Dedifferentiated amniotic fluid mesenchymal stem cell (primary cell): ENCODE data around the gene GHRHR.

Experiments
- DNase-seq: peaks from one replicate; pipeline ENCODE4 v3.0.0-alpha.2; 2016; ENCODE audit errors: extremely low spot score

The GHRHR gene

DNA sequence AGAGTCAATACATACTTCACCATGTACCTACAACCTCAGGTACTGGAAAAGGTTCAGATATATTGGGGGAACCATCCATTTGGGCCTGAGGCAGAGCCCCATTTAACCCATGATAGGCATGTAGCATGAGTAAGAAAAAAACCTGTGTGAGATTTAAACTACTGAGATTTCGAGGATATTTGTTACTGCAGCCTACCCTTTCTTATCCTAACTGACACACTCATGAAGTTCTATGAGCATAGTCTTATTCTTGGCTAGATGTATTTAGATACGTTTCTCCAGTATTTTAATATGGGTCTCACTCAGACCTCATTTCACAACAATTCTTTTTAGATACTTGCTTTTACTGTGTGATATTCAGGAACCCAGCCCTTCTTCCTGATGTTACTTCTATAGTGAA lies 39.3 kb downstream of the GHRHR start:
- DNase-seq, result no peak

GRCh38 chr7:31003721-31004120 lies 40.0 kb downstream of the GHRHR start:
- no peak for DNase-seq

DNA sequence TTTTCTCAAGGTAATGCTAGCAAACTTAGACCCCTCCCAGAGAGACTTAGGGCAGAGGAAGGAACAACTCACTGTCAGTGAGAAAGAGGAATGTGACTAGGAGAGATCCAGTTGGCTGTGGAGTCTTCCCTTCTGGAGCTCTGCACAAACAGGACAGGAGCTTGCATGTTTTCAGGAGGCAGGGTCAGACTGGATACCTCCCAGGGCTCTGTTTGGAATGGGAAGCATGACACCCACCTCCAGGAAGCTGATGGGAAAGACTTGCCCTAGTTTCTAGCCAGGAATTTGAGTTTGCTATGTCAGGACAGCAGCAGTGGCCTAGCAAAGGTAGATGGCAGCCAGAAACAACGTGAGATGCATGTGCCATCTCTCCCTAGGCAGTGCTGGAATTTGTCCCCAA lies 40.6 kb downstream of the GHRHR start:
- no peak for DNase-seq

- no peak for DNase-seq
These were observed 43.1 kb downstream of the GHRHR start for GRCh38 chr7:31006857-31007256.

DNA sequence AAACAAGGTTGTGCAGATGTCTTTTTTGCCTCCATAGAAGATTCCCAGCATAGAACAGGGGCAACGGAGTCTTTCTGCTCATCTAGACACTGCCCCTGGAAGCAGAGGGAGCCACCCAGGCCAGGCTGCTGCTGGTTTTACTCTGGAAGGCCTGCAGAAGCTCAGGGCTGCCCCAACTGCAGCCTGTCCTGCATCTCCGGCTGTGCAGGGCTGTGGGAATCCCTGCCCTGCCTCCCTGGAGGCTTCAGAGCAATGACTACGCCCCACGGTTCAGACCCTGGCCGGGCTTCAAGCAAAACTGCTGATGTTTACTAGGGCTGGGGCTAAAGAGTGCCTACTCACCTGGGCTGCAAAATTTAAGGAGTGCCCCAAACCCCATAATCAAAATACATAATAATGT lies 43.9 kb downstream of the GHRHR start:
- no peak for DNase-seq

DNA sequence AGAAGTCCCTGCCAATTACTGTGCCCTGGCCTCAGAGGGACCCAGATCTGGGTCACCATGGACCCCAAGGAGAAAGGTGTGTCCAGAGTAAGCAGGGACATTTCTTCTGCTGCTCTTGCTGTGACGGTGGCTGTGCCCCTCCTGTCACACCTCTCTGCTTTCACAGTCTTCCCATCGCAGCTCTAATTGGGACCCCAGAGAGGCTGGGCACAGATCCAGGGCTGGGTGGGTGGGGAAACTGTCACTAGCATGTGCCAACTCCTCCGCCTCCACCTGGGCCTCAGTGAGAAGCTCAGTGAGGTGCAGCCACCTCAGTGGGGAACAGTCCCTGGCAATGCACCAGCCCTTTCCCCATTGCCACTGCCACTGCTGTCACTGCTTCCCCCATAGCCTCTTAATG lies 51.1 kb downstream of the GHRHR start:
- DNase-seq, result no peak

- no peak for DNase-seq
These were observed 53.4 kb downstream of the GHRHR start for GRCh38 chr7:31017032-31017675.

GRCh38 chr7:31017721-31018120 lies 54.0 kb downstream of the GHRHR start:
- no peak for DNase-seq

GRCh38 chr7:31019509-31019908 lies 55.8 kb downstream of the GHRHR start:
- no peak for DNase-seq

GRCh38 chr7:31020161-31020560 lies 56.4 kb downstream of the GHRHR start:
- DNase-seq, result no peak

- DNase-seq, result no peak
These were observed 56.9 kb downstream of the GHRHR start for GRCh38 chr7:31020652-31021051.

GRCh38 chr7:31022117-31022516 lies 58.4 kb downstream of the GHRHR start:
- DNase-seq, result no peak

- DNase-seq, result no peak
These were observed 59.0 kb downstream of the GHRHR start for GRCh38 chr7:31022726-31023125.

DNA sequence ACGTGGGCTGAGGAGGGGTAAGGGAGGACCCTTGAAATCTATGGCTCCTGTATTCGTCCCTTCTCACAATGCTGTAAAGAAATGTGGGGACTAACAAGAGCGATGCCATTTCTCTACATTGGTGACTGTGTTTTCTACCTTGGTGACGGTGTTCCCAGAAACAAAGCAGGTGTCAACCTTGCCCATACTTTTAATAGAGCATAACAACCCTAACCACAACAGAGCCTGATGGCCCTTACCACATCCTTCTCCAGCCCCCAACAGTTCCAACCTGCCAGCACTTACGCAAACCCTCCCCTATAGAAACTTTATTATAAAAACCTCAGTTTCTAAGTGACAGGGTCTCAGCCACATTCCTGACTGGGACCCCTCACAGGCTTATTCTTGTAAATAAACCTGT lies 60.1 kb downstream of the GHRHR start:
- DNase-seq, result no peak

DNA sequence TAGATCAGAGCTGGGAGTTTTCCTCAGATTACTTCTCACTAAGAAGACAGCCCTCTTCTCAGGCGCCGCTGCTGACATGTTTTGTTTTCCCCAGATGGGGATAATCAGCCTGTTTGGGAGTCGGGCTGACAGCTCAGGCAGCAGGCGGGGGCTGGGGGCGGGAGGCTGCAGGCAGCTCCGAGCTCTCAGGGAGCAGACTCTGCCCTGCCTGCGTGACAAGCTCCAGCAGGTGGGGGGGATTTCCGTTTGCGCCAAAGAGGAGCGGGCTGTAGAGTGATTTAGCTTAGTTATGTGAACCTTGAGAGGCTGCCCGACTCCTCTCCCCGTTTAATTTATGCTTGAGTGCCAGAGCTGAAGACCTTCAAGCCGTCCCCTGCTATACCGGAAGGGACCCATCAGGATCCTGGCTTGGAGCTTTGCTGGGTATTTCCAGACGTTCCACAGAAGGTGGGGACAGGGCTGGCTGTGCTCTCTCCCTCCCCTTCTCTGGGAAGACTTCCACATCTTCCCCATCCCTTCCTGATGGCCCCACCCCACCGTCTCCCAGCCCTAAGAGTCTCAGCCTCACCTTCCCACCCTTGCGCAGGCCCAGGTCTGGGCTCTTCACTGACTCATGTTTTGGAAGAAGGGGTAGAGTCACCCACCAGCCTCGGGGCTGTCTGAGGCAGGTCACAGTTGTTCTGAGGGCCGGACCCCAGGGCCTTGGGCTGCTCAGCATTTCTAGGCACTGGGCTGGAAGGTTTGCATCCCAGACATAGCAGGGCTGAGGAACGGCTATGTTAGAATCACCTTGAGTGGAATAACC lies 63.6 kb downstream of the GHRHR start:
- DNase-seq, result no peak

GRCh38 chr7:31028006-31028405 lies 64.3 kb downstream of the GHRHR start:
- DNase-seq, result no peak

DNA sequence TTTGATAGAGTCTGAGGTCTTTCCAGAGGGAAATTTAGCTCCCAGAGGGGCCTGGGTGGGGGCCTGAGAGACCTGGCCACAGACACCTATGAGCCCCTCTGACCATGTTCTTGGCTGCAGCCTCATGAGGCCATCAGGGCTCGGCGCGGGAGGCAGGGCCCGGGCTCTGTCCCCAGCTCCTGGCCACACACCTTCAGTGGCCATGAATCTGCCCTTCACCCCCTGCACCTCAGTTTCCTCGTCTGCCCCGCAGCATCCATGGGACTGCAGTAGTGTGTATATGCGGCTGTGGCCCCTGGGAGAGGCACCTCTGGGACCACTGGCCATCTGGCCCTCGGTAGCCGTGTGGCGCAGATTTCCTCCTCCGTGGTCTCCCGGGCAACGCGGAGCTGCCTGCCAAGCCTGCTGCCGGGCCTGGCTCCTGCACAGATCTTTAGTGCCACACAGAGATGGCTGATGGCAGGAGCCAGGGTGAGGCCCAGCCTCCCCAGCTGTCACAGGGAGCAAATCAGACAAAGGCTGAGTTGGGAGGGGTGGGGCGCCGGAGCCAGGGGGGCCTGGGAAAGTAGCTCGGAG lies 64.8 kb downstream of the GHRHR start:
- no peak for DNase-seq
